ENCODE measurements around the gene CIB2.

CIB2 gene

DNA sequence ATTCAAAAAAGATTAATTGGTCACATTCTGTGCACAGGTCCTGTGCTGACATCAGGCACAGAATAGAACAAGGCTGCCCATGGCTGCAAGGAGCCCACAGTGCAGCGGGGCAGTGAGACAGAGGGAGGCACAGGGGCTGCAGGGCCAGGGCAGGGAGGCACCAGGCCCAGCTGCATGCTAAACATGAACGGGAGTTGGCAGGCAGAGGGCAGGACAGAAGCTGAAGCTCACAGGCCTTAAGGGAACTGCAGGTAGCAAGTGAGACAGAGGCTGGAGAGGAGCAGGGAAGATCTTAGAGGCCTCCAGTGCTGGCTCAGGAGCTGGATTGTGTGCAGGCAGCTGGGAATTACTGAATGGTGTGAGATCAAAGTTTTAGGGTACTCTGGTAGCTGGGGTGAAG lies 44.1 kb upstream of the CIB2 start:
- Histone ChIP-seq H3K27me3 (ENCODE audit: insufficient read depth, poor library complexity, severe bottlenecking) (no peaks in the 10 kb centered on the region), H3K4me3 (ENCODE audit: severe bottlenecking) (no peak overlapping the region), H3K36me3 (ENCODE audit: low read depth) (peaks cover 16% of the 10 kb centered on the region), H3K9me3 (ENCODE audit: severe bottlenecking) (no peaks in the 10 kb centered on the region), H3K4me1 (ENCODE audit: insufficient read depth, poor library complexity, severe bottlenecking) (no peaks in the 10 kb centered on the region), H3K27ac (ENCODE audit: poor library complexity, severe bottlenecking) (no peak overlapping the region)
- TF ChIP-seq, protein P1, sequence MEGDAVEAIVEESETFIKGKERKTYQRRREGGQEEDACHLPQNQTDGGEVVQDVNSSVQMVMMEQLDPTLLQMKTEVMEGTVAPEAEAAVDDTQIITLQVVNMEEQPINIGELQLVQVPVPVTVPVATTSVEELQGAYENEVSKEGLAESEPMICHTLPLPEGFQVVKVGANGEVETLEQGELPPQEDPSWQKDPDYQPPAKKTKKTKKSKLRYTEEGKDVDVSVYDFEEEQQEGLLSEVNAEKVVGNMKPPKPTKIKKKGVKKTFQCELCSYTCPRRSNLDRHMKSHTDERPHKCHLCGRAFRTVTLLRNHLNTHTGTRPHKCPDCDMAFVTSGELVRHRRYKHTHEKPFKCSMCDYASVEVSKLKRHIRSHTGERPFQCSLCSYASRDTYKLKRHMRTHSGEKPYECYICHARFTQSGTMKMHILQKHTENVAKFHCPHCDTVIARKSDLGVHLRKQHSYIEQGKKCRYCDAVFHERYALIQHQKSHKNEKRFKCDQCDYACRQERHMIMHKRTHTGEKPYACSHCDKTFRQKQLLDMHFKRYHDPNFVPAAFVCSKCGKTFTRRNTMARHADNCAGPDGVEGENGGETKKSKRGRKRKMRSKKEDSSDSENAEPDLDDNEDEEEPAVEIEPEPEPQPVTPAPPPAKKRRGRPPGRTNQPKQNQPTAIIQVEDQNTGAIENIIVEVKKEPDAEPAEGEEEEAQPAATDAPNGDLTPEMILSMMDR (IDR thresholded peaks at IDR 0.05; ENCODE audit: poor library complexity, severe bottlenecking) = no peak
- DNase-seq (ENCODE audit: low spot score) = no peak
- ATAC-seq (ENCODE audit: low read depth) = peak; percentile 44

DNA sequence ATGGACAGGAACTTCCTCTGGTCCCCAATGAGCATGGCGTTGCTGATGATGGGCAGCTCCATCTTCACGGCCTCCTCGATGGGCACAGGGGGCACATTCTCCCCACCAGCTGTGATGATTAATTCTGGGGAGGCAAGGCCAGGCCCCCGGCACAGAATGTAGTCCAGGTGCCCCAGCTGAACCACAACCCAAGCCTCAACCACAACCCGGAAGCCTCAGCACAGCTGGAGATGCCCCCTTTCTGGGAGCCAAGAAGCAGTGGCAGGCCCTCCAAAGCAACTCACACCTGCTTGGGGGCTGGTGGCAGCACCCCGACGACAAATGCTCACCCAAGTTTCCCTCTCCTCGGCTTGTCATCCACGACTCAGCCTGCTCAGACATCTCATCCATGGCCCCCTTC lies 43.2 kb upstream of the CIB2 start:
- no peak; the same call in 2 of the 3 replicates for ATAC-seq (ENCODE audit: low read depth)
- H3K27ac ChIP-seq (ENCODE audit: poor library complexity, severe bottlenecking) = no peak overlapping the region

DNA sequence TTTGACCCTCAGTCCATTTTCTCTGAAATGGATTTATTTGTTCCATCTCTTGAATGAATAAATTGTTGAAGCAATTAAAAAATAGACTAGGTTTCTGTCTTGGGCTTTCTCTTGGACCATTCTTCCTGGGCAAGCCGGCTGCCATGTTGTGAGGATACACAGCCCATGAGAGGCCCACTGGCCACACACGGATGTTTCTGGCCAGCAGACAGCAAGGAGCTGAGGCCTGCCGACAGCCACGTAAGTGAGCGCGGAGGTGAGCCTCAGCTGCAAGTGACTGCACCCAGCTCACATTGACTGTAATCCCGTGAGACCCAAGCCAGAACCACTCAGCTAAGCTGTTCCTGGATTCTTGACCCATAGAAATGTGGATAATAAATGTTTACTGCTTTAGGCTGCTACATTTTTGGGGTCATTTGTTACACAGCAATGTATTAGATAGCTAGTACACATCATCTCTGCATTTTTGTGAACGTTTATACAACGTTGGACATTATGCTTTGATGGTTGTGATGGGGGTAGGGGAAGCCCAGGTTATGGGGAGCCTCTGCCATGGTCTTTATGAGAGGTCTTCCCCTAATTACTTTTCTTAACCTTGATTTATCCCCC lies 40.7 kb upstream of the CIB2 start:
- Histone ChIP-seq H3K36me3 (ENCODE audit: low read depth) (peaks cover 45% of the 10 kb centered on the region), H3K4me3 (ENCODE audit: severe bottlenecking) (no peak overlapping the region), H3K27ac (ENCODE audit: poor library complexity, severe bottlenecking) (no peak overlapping the region), H3K9me3 (ENCODE audit: severe bottlenecking) (no peaks in the 10 kb centered on the region), H3K4me1 (ENCODE audit: insufficient read depth, poor library complexity, severe bottlenecking) (no peaks in the 10 kb centered on the region), H3K27me3 (ENCODE audit: insufficient read depth, poor library complexity, severe bottlenecking) (no peaks in the 10 kb centered on the region)
- DNase-seq (ENCODE audit: low spot score) (no peak), ATAC-seq (ENCODE audit: low read depth) (no peak)
- TF ChIP-seq, protein P1 (IDR thresholded peaks at IDR 0.05; ENCODE audit: poor library complexity, severe bottlenecking) = no peak

More for the DNA sequence above, 43.2 kb upstream of the CIB2 start:
- Histone ChIP-seq H3K9me3 (ENCODE audit: severe bottlenecking) (no peaks in the 10 kb centered on the region), H3K27me3 (ENCODE audit: insufficient read depth, poor library complexity, severe bottlenecking) (no peaks in the 10 kb centered on the region), H3K4me3 (ENCODE audit: severe bottlenecking) (no peak overlapping the region), H3K36me3 (ENCODE audit: low read depth) (peaks cover 23% of the 10 kb centered on the region), H3K4me1 (ENCODE audit: insufficient read depth, poor library complexity, severe bottlenecking) (no peaks in the 10 kb centered on the region)
- TF ChIP-seq, protein P1 (IDR thresholded peaks at IDR 0.05; ENCODE audit: poor library complexity, severe bottlenecking) = no peak
- DNase-seq (ENCODE audit: low spot score) = no peak

DNA sequence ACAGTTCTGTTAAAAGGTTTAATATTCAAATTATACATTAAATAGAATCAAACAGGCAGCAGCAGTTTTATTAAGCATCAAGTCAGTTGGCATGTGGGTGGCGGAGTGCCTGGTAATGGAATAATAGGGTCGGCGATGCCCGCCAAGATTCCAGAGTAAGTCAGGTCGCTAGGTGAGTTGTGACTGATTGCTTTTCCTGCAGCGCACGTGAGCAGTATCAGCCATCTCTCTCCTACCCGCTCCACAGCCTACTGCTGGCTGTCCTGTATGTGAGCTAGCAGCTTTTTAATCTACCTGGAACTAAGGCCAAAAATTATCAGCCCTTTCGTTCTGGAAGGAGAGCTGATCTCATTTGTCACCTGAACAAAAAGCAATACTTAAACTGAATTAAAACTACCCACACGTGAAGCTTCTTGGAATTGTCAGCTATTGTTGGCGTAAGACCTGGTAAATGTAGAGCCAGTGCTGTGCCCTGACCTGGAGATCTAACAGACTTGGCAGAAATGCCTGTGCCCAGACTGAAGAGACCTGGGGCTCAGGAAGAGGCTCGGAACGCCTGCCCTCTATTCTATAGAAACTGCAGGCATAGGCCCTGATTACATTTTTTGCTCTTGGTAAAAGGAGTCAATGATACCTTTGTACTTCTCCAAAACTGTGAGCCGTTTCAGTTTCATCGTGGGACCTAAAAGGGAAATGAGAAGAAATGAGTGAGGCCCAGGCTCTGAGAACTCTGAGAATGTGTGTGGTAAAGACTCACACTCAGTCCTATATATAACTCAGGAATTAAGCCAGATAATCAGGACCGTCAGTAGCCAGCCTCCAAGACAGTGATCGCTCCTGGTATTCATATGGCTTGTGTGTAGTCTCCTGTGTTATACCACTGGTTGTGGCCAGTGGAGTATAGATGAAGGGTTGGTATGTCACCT lies 39.9 kb upstream of the CIB2 start:
- no peaks in the 10 kb centered on the region for H3K4me1 ChIP-seq (ENCODE audit: insufficient read depth, poor library complexity, severe bottlenecking)
- H3K27me3 ChIP-seq (ENCODE audit: insufficient read depth, poor library complexity, severe bottlenecking) = no peaks in the 10 kb centered on the region
- TF ChIP-seq, protein P1 (IDR thresholded peaks at IDR 0.05; ENCODE audit: poor library complexity, severe bottlenecking) = no peak
- H3K36me3 ChIP-seq (ENCODE audit: low read depth) = peaks cover 54% of the 10 kb centered on the region
- ATAC-seq (ENCODE audit: low read depth) = no peak
- DNase-seq (ENCODE audit: low spot score) = no peak
- no peak overlapping the region for H3K4me3 ChIP-seq (ENCODE audit: severe bottlenecking)
- H3K9me3 ChIP-seq (ENCODE audit: severe bottlenecking) = no peaks in the 10 kb centered on the region
- H3K27ac ChIP-seq (ENCODE audit: poor library complexity, severe bottlenecking) = no peak overlapping the region
